H9 (cell line): ENCODE data around the gene PAQR9. TPM values are rescaled to one million over a fixed set of nuclear protein-coding genes. Genes with fewer than 3 reads are reported as not detected.

Experiments
- DNase-seq: peaks from one replicate; pipeline ENCODE4 v3.0.0-alpha.2; 2017
- H2AFZ ChIP-seq: one replicate; pipeline ENCODE4 v1.6.1; 2013; ENCODE audit warnings: mild to moderate bottlenecking, low read length, control low read depth, moderate library complexity
- H2AK5ac ChIP-seq: 2 replicates; pipeline ENCODE4 v1.6.1; 2013; ENCODE audit warnings: low read length, control low read depth, mixed read lengths; ENCODE audit not compliant: insufficient read length
- H2BK120ac ChIP-seq: one replicate; pipeline ENCODE4 v1.6.1; 2013; ENCODE audit warnings: low read depth, mild to moderate bottlenecking, low read length, control low read depth, inconsistent platforms; ENCODE audit not compliant: poor library complexity, severe bottlenecking
- H2BK12ac ChIP-seq: 2 replicates; pipeline ENCODE4 v1.6.1; 2013; ENCODE audit warnings: low read length, control low read depth, mixed read lengths, low read depth; ENCODE audit not compliant: insufficient read length
- H2BK15ac ChIP-seq: 2 replicates; pipeline ENCODE4 v1.6.1; 2013; ENCODE audit warnings: low read depth, low read length, control low read depth
- H2BK20ac ChIP-seq: one replicate; pipeline ENCODE4 v1.6.1; 2013; ENCODE audit warnings: low read depth, mild to moderate bottlenecking, low read length, control low read depth, inconsistent platforms; ENCODE audit not compliant: poor library complexity, severe bottlenecking
- H2BK5ac ChIP-seq: 2 replicates; pipeline ENCODE4 v1.6.1; 2013; ENCODE audit warnings: low read length, control low read depth, mixed read lengths; ENCODE audit not compliant: insufficient read length
- H3K14ac ChIP-seq: 2 replicates; pipeline ENCODE4 v1.6.1; 2013; ENCODE audit warnings: low read length, control low read depth; ENCODE audit not compliant: insufficient read depth
- H3K18ac ChIP-seq: 2 replicates; pipeline ENCODE4 v1.6.1; 2013; ENCODE audit warnings: low read depth, mild to moderate bottlenecking, mixed read lengths, low read length, control low read depth; ENCODE audit not compliant: insufficient read length
- H3K23ac ChIP-seq: 2 replicates; pipeline ENCODE4 v1.6.1; 2013; ENCODE audit warnings: low read length, control low read depth, mixed read lengths, low read depth; ENCODE audit not compliant: insufficient read length
- H3K23me2 ChIP-seq: 2 replicates; pipeline ENCODE4 v1.6.1; 2013; ENCODE audit warnings: low read depth, mild to moderate bottlenecking, mixed read lengths, low read length, control low read depth; ENCODE audit not compliant: insufficient read length, poor library complexity, severe bottlenecking
- H3K27ac ChIP-seq: 2 replicates; pipeline ENCODE4 v1.5.1; 2013; ENCODE audit warnings: low read length, control low read depth, mixed read lengths, low read depth; ENCODE audit not compliant: insufficient read length
- H3K27me3 ChIP-seq: 2 replicates; pipeline ENCODE4 v1.6.1; 2013; ENCODE audit warnings: low read length, control low read depth, inconsistent platforms; ENCODE audit not compliant: insufficient read depth
- H3K4ac ChIP-seq: 2 replicates; pipeline ENCODE4 v1.6.1; 2013; ENCODE audit warnings: low read depth, mild to moderate bottlenecking, control low read depth, inconsistent platforms, low read length, moderate library complexity
- H3K4me1 ChIP-seq: 2 replicates; pipeline ENCODE4 v1.6.1; 2013; ENCODE audit warnings: low read length, control low read depth, inconsistent platforms; ENCODE audit not compliant: insufficient read depth
- H3K4me2 ChIP-seq: 2 replicates; pipeline ENCODE4 v1.6.1; 2013; ENCODE audit warnings: low read length, control low read depth, mixed read lengths; ENCODE audit not compliant: insufficient read length, insufficient read depth
- H3K56ac ChIP-seq: 2 replicates; pipeline ENCODE4 v1.6.1; 2013; ENCODE audit warnings: low read depth, mild to moderate bottlenecking, mixed read lengths, low read length, control low read depth; ENCODE audit not compliant: insufficient read length
- H3K79me1 ChIP-seq: 2 replicates; pipeline ENCODE4 v1.6.1; 2013; ENCODE audit warnings: low read depth, mild to moderate bottlenecking, moderate library complexity, low read length, control low read depth, inconsistent platforms; ENCODE audit not compliant: insufficient read depth, poor library complexity, severe bottlenecking
- H3K79me2 ChIP-seq: 2 replicates; pipeline ENCODE4 v1.6.1; 2013; ENCODE audit warnings: low read length, control low read depth, inconsistent platforms; ENCODE audit not compliant: insufficient read depth
- H3K9ac ChIP-seq: 2 replicates; pipeline ENCODE4 v1.6.1; 2013; ENCODE audit warnings: low read length, control low read depth, mixed read lengths; ENCODE audit not compliant: insufficient read length; ENCODE audit errors: extremely low read depth
- H3K9me3 ChIP-seq: one replicate; pipeline ENCODE4 v1.6.1; 2013; ENCODE audit warnings: low read depth, low read length, inconsistent platforms; ENCODE audit not compliant: control insufficient read depth
- H3T11ph ChIP-seq: one replicate; pipeline ENCODE4 v1.6.1; 2013; ENCODE audit warnings: mild to moderate bottlenecking, low read length, control low read depth, inconsistent platforms
- H4K20me1 ChIP-seq: one replicate; pipeline ENCODE4 v1.6.1; 2013; ENCODE audit not compliant: control insufficient read depth, insufficient read length, insufficient read depth
- H4K5ac ChIP-seq: 2 replicates; pipeline ENCODE4 v1.6.1; 2013; ENCODE audit warnings: low read depth, mild to moderate bottlenecking, mixed read lengths, low read length, control low read depth; ENCODE audit not compliant: insufficient read length
- H4K8ac ChIP-seq: replicated peaks from 2 replicates; pipeline ENCODE4 v1.6.1; 2013; ENCODE audit warnings: low read length, control low read depth, mixed read lengths, low read depth; ENCODE audit not compliant: insufficient read length
- H4K91ac ChIP-seq: 2 replicates; pipeline ENCODE4 v1.6.1; 2013; ENCODE audit warnings: low read depth, mild to moderate bottlenecking, moderate library complexity, mixed read lengths, low read length, control low read depth; ENCODE audit not compliant: insufficient read length
- H3K27ac Mint-ChIP-seq, 3 experiments: 2 replicates in 2 of 3; 3 replicates in 1 of 3; pipeline ENCODE4 v1.8.0; 2020 to 2021; ENCODE audit warnings: mixed read lengths in 3 of 3, mild to moderate bottlenecking in 1 of 3, moderate library complexity in 1 of 3
- H3K27me3 Mint-ChIP-seq: 2 replicates; pipeline ENCODE4 v1.8.0; 2021; ENCODE audit warnings: low read depth, mild to moderate bottlenecking, moderate library complexity, mixed read lengths
- H3K36me3 Mint-ChIP-seq, 3 experiments: 2 replicates in 2 of 3; 3 replicates in 1 of 3; pipeline ENCODE4 v1.8.0; 2020 to 2021; ENCODE audit warnings: low read depth in 3 of 3, mixed read lengths in 3 of 3; ENCODE audit not compliant: insufficient read depth in 1 of 3
- H3K4me1 Mint-ChIP-seq, 2 experiments: 2 replicates each; pipeline ENCODE4 v1.8.0; 2020; ENCODE audit warnings: mixed read lengths in 2 of 2
- H3K4me3 Mint-ChIP-seq, 2 experiments: 2 replicates in 1 of 2; 3 replicates in 1 of 2; pipeline ENCODE4 v1.8.0; 2020 to 2021; ENCODE audit warnings: mild to moderate bottlenecking in 2 of 2, mixed read lengths in 2 of 2, moderate library complexity in 1 of 2
- H3K9me3 Mint-ChIP-seq, 2 experiments: 2 replicates in 1 of 2; 3 replicates in 1 of 2; pipeline ENCODE4 v1.8.0; 2020; ENCODE audit warnings: mild to moderate bottlenecking in 2 of 2, mixed read lengths in 2 of 2, moderate library complexity in 1 of 2
- CTCF ChIP-seq: fragments of 200-600 bp; sonication (generic); conservative IDR thresholded peaks from 3 replicates; pipeline ENCODE4 v1.8.0; 2021; ENCODE audit warnings: antibody characterized with exemption, mild to moderate bottlenecking
- WGBS: extraction: QIAGEN DNeasy Blood & Tissue Kit; methylation state at CpG from one replicate; pipeline ENCODE4 v1.1.7; 2013; ENCODE audit warnings: missing lambda C conversion rate, low lambda C conversion rate, mixed read lengths; ENCODE audit not compliant: insufficient read length; ENCODE audit errors: extremely low coverage; 5-methylcytosine and 5-hydroxymethylcytosine counted together
- total RNA-seq: library from RNA; stranded (reverse); gene quantifications from 2 replicates; pipeline ENCODE4 v1.2.1, GENCODE V29; 2021

PAQR9 gene
- total RNA-seq, 1 experiment from 2014 or later, result 2.3 TPM

GRCh38 chr3:142952272-142953193 lies 10.9 kb downstream of the PAQR9 start:
- no peaks in the 10 kb centered on the region for H4K20me1 ChIP-seq
- no CpG with 5 or more reads among the region's 8 CpGs for WGBS
- H3K56ac ChIP-seq, result no peak overlapping the region
- no peak overlapping the region for H3K27ac ChIP-seq
- no peak overlapping the region for H4K8ac ChIP-seq
- TF ChIP-seq CTCF, result no peak
- H3K79me1 ChIP-seq, result no peaks in the 10 kb centered on the region
- Mint-ChIP-seq H3K27me3 (peaks cover 4% of the 10 kb centered on the region), H3K36me3 (no peaks in the 10 kb centered on the region), H3K4me1 (peaks cover 9 to 22% of the 10 kb centered on the region in 2 experiments), H3K27ac (no peak overlapping the region), H3K4me3 (no peak overlapping the region; a peak in 1 of 5 replicates), H3K9me3 (no peaks in the 10 kb centered on the region; a peak in 1 of 5 replicates)
- H3K79me2 ChIP-seq, result no peaks in the 10 kb centered on the region
- no peak overlapping the region for H4K5ac ChIP-seq
- DNase-seq, result no peak
- H3T11ph ChIP-seq, result no peak overlapping the region
- no peak overlapping the region for H3K4ac ChIP-seq
- H2AK5ac ChIP-seq, result no peak overlapping the region
- H3K9me3 ChIP-seq, result no peaks in the 10 kb centered on the region
- H3K18ac ChIP-seq, result no peak overlapping the region
- no peaks in the 10 kb centered on the region for H3K27me3 ChIP-seq
- no peak overlapping the region for H3K23ac ChIP-seq
- H3K14ac ChIP-seq, result no peak overlapping the region
- H2BK20ac ChIP-seq, result no peak overlapping the region
- H3K4me1 ChIP-seq, result no peaks in the 10 kb centered on the region; the same call in 1 of the 2 replicates
- H4K91ac ChIP-seq, result no peak overlapping the region
- H3K9ac ChIP-seq, result no peak overlapping the region
- no peak overlapping the region for H2BK15ac ChIP-seq
- H3K23me2 ChIP-seq, result no peaks in the 10 kb centered on the region
- no peak overlapping the region for H3K4me2 ChIP-seq
- H2AFZ ChIP-seq, result no peak overlapping the region
- no peak overlapping the region for H2BK120ac ChIP-seq
- H2BK5ac ChIP-seq, result no peak overlapping the region
- no peak overlapping the region for H2BK12ac ChIP-seq
